Mammary epithelial cell (primary cell): ENCODE data around the gene MTMR4.

Experiments
- EZH2 ChIP-seq: IDR thresholded peaks from 2 replicates; pipeline ENCODE4 v1.6.1; 2012; ENCODE audit warnings: low read length, inconsistent platforms, borderline replicate concordance
- TF ChIP-seq, protein P1 (sequence below), 2 donors: IDR thresholded peaks in 1 of 2; conservative IDR thresholded peaks in 1 of 2; 2 replicates each; pipeline ENCODE4 v1.5.1; 2011 to 2012; ENCODE audit warnings: inconsistent platforms in 2 of 2, low read length in 2 of 2, mild to moderate bottlenecking in 2 of 2, control low read depth in 1 of 2, low read depth in 1 of 2; ENCODE audit not compliant: insufficient read depth in 1 of 2; ENCODE audit errors: extremely low read depth in 1 of 2

DNA sequence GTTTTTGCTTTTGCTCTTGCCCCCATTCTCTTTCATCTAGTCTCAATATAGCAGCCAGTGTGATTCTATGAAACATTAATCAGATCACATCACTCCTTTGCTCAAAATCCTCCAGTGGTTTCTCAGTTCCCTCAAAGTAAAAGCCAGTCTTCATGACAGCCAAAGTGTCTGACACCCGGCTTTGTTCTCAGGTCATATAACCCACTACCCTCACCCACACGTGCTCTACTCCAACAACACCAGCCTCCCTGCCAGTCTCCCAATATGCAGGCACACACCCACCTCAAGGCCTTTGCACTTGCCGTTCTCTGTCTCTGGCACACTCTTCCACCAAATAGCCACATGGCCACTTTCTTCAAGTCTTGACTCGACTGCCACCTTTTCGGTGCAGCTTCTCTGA, 4.4 kb downstream of the MTMR4 start:
- TF ChIP-seq, protein P1, sequence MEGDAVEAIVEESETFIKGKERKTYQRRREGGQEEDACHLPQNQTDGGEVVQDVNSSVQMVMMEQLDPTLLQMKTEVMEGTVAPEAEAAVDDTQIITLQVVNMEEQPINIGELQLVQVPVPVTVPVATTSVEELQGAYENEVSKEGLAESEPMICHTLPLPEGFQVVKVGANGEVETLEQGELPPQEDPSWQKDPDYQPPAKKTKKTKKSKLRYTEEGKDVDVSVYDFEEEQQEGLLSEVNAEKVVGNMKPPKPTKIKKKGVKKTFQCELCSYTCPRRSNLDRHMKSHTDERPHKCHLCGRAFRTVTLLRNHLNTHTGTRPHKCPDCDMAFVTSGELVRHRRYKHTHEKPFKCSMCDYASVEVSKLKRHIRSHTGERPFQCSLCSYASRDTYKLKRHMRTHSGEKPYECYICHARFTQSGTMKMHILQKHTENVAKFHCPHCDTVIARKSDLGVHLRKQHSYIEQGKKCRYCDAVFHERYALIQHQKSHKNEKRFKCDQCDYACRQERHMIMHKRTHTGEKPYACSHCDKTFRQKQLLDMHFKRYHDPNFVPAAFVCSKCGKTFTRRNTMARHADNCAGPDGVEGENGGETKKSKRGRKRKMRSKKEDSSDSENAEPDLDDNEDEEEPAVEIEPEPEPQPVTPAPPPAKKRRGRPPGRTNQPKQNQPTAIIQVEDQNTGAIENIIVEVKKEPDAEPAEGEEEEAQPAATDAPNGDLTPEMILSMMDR (conservative IDR thresholded peaks at IDR 0.05 in 1 of 2, IDR thresholded peaks at IDR 0.05 in 1 of 2; ENCODE audit: extremely low read depth in 1 of 2, insufficient read depth in 1 of 2, low read depth in 1 of 2, low read length in 2 of 2): no peak
- no peak for TF ChIP-seq EZH2
